Mesendoderm (in vitro differentiated cells): ENCODE data around the gene TPPP.

ENCODE experiments used
- DNase-seq: peaks from one replicate; pipeline ENCODE4 v3.0.0; 2013
- H2AK5ac ChIP-seq: 2 replicates; pipeline ENCODE4 v1.6.1; 2013; ENCODE audit warnings: low read length, inconsistent platforms
- H2BK120ac ChIP-seq: 2 replicates; pipeline ENCODE4 v1.6.1; 2013; ENCODE audit warnings: low read depth, mild to moderate bottlenecking, low read length, moderate library complexity, mixed read lengths
- H2BK15ac ChIP-seq: replicated peaks from 2 replicates; pipeline ENCODE4 v1.6.1; 2013; ENCODE audit warnings: low read depth, mild to moderate bottlenecking, moderate library complexity
- H2BK5ac ChIP-seq: 2 replicates; pipeline ENCODE4 v1.6.1; 2013; ENCODE audit warnings: low read length, inconsistent platforms
- H3K18ac ChIP-seq: 2 replicates; pipeline ENCODE4 v1.6.1; 2013; ENCODE audit warnings: mild to moderate bottlenecking, low read length, mixed read lengths
- H3K23ac ChIP-seq: one replicate; pipeline ENCODE4 v1.6.1; 2013; ENCODE audit warnings: low read length
- H3K27ac ChIP-seq: 2 replicates; pipeline ENCODE4 v1.5.1; 2013; ENCODE audit warnings: low read depth, mild to moderate bottlenecking, inconsistent platforms, low read length, moderate library complexity
- H3K27me3 ChIP-seq: 2 replicates; pipeline ENCODE4 v1.6.1; 2013; ENCODE audit warnings: low read length, control low read depth, mild to moderate bottlenecking, inconsistent platforms; ENCODE audit not compliant: insufficient read depth, poor library complexity
- H3K36me3 ChIP-seq: 2 replicates; pipeline ENCODE4 v1.6.1; 2013; ENCODE audit warnings: low read length, inconsistent platforms; ENCODE audit not compliant: control insufficient read depth, insufficient read depth
- H3K4ac ChIP-seq: one replicate; pipeline ENCODE4 v1.6.1; 2013; ENCODE audit warnings: low read depth, mild to moderate bottlenecking, low read length, moderate library complexity
- H3K4me1 ChIP-seq: 2 replicates; pipeline ENCODE4 v1.6.1; 2013; ENCODE audit warnings: low read depth, low read length, inconsistent platforms; ENCODE audit not compliant: control insufficient read depth
- H3K4me2 ChIP-seq: 2 replicates; pipeline ENCODE4 v1.6.1; 2013; ENCODE audit warnings: low read length
- H3K4me3 ChIP-seq: 2 replicates; pipeline ENCODE4 v1.5.1; 2013; ENCODE audit warnings: mild to moderate bottlenecking, low read length
- H3K56ac ChIP-seq: one replicate; pipeline ENCODE4 v1.6.1; 2013; ENCODE audit warnings: low read length
- H3K79me1 ChIP-seq: 2 replicates; pipeline ENCODE4 v1.6.1; 2013; ENCODE audit warnings: low read length, inconsistent platforms
- H3K79me2 ChIP-seq: 2 replicates; pipeline ENCODE4 v1.6.1; 2013; ENCODE audit warnings: mild to moderate bottlenecking, low read length; ENCODE audit not compliant: control insufficient read depth, insufficient read depth
- H3K9ac ChIP-seq: 2 replicates; pipeline ENCODE4 v1.6.1; 2013; ENCODE audit warnings: low read length, inconsistent platforms
- H4K5ac ChIP-seq: one replicate; pipeline ENCODE4 v1.6.1; 2013; ENCODE audit warnings: low read length
- H4K8ac ChIP-seq: one replicate; pipeline ENCODE4 v1.6.1; 2013; ENCODE audit warnings: low read depth, mild to moderate bottlenecking, control low read depth, low read length, moderate library complexity
- WGBS: extraction: QIAGEN DNeasy Blood & Tissue Kit; methylation state at CpG from one replicate; pipeline ENCODE4 v1.1.7; 2013; ENCODE audit warnings: low lambda C conversion rate, missing lambda C conversion rate; ENCODE audit not compliant: insufficient coverage; ENCODE audit errors: extremely low coverage; 5-methylcytosine and 5-hydroxymethylcytosine counted together

TPPP gene

DNA sequence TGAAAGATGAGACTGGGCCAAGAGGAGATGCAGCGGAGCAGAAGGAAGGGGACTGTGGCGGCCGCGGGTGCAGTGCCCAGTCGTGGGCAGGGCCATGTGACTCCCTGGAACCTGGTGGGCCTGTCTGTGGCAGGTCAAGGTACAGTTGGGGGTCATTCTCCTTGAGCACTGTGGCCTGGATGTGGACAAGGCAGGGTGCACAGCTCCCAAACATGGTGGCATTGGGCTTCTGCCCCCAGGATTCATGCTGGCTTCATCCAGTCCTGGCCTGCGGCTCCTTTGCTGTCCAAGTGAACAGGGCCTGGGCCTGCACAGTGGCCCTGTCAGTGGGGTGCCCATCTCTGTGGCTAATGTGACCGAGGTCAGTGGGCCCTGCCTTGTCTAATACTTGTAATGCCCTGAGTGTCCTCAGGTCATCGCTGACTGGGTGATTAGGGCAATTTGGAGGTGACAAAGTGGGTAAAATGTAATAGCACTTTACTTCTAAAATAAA, 41.1 kb downstream of the TPPP start:
- Histone ChIP-seq H2BK15ac (no peak overlapping the region), H3K4ac (no peak overlapping the region), H2AK5ac (no peak overlapping the region), H3K36me3 (peaks cover 6% of the 10 kb centered on the region), H3K27me3 (no peaks in the 10 kb centered on the region), H3K56ac (no peak overlapping the region), H3K23ac (no peak overlapping the region), H4K5ac (no peak overlapping the region), H3K9ac (no peak overlapping the region), H3K79me1 (no peaks in the 10 kb centered on the region), H2BK5ac (no peak overlapping the region), H3K27ac (no peak overlapping the region), H3K4me2 (no peak overlapping the region), H2BK120ac (no peak overlapping the region), H3K18ac (no peak overlapping the region), H3K79me2 (no peaks in the 10 kb centered on the region), H3K4me1 (no peaks in the 10 kb centered on the region), H4K8ac (no peak overlapping the region), H3K4me3 (no peak overlapping the region)
- DNase-seq, result no peak
- no CpG with 5 or more reads among the region's 8 CpGs for WGBS

DNA sequence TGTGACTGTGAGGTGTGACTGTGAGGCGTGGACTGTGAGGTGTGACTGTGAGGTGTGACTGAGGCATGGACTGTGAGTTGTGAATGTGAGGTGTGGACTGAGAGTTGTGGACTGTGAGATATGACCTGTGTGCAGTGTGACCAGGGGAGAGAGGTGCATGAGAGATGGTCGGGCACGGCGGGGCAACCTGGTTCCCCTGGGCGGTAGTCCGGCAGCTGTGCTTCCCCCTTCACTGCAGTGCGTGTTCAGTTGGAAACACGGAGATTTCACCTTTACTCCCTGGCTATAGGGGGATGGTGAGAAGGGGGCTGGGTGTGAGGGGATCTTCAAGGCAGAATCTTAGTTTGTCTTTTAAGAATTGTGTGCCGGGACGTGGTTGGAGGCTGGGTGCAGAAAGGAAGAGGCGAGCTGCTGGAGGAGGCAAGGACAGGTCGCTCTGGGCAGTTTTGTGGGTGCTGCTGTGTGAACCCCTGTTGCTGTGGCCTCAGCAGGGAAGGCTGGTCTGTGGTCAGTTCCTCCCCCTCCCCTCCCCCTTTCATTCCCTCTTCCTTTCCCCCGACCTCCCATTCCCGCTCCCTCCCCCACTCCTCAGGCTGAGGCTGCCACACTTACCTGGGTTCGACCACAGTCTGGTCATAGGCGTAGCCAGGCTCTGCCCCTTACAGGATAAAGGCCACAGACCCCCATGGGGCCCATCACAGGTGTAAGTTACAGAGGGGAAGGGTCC, 41.7 kb downstream of the TPPP start:
- Histone ChIP-seq H3K9ac (no peak overlapping the region), H3K27me3 (no peaks in the 10 kb centered on the region), H4K8ac (no peak overlapping the region), H3K79me2 (no peaks in the 10 kb centered on the region), H2BK120ac (no peak overlapping the region), H3K36me3 (peaks cover 10% of the 10 kb centered on the region), H2AK5ac (no peak overlapping the region), H3K4ac (no peak overlapping the region), H3K79me1 (peaks cover 2% of the 10 kb centered on the region), H3K4me2 (no peak overlapping the region), H2BK5ac (no peak overlapping the region), H3K4me3 (no peak overlapping the region), H3K18ac (no peak overlapping the region), H2BK15ac (no peak overlapping the region), H3K4me1 (no peaks in the 10 kb centered on the region), H4K5ac (no peak overlapping the region), H3K27ac (no peak overlapping the region), H3K23ac (no peak overlapping the region), H3K56ac (no peak overlapping the region)
- WGBS, result no CpG with 5 or more reads among the region's 16 CpGs
- DNase-seq, result no peak

DNA sequence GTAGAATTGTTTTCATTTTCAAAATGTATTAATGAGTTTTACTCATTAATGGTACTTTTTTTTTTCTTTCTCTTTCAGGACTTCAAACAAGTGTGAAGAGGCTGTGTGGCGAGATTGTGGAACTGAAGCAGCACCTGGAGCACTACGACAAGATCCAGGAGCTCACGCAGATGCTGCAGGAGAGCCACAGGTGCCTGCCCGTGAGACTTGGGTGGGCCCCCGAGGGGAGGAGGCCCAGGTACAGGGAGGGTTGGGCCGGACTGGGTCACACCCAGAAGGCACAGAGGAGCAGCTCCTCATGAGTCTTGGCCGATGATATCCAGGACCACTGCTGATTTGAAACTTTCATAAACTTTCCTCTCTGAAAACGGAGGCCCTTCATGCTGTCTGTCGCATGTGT, 45.4 kb downstream of the TPPP start:
- Histone ChIP-seq H4K5ac (no peak overlapping the region), H3K27me3 (no peaks in the 10 kb centered on the region), H2BK5ac (no peak overlapping the region), H3K56ac (no peak overlapping the region), H3K23ac (no peak overlapping the region), H4K8ac (no peak overlapping the region), H3K9ac (no peak overlapping the region), H3K27ac (no peak overlapping the region), H2BK120ac (no peak overlapping the region), H3K36me3 (peaks cover 19% of the 10 kb centered on the region), H2BK15ac (no peak overlapping the region), H3K4me1 (no peaks in the 10 kb centered on the region), H2AK5ac (no peak overlapping the region), H3K79me1 (peaks cover 2% of the 10 kb centered on the region), H3K4me2 (no peak overlapping the region), H3K18ac (no peak overlapping the region), H3K4me3 (no peak overlapping the region), H3K79me2 (no peaks in the 10 kb centered on the region), H3K4ac (no peak overlapping the region)
- no peak for DNase-seq
- WGBS, result no CpG with 5 or more reads among the region's 9 CpGs

- no peak overlapping the region for H3K56ac ChIP-seq
- no peak overlapping the region for H2BK15ac ChIP-seq
- H3K18ac ChIP-seq, result no peak overlapping the region
- H2BK5ac ChIP-seq, result no peak overlapping the region
- no CpG with 5 or more reads among the region's 4 CpGs for WGBS
- H3K4me2 ChIP-seq, result no peak overlapping the region
- H3K4me3 ChIP-seq, result no peak overlapping the region
- no peak overlapping the region for H3K9ac ChIP-seq
- peaks cover 2% of the 10 kb centered on the region for H3K79me1 ChIP-seq
- H3K4me1 ChIP-seq, result no peaks in the 10 kb centered on the region
- no peak for DNase-seq
- H4K5ac ChIP-seq, result no peak overlapping the region
- H4K8ac ChIP-seq, result no peak overlapping the region
- no peak overlapping the region for H3K23ac ChIP-seq
- peaks cover 19% of the 10 kb centered on the region for H3K36me3 ChIP-seq
- no peak overlapping the region for H3K27ac ChIP-seq
- H3K79me2 ChIP-seq, result no peaks in the 10 kb centered on the region
- H3K4ac ChIP-seq, result no peak overlapping the region
- no peak overlapping the region for H2BK120ac ChIP-seq
- H2AK5ac ChIP-seq, result no peak overlapping the region
- H3K27me3 ChIP-seq, result no peaks in the 10 kb centered on the region
These were observed 45.8 kb downstream of the TPPP start for GRCh38 chr5:647311-647710.

GRCh38 chr5:646396-647201, 46.6 kb downstream of the TPPP start:
- Histone ChIP-seq H3K36me3 (peaks cover 19% of the 10 kb centered on the region), H4K8ac (no peak overlapping the region), H3K9ac (no peak overlapping the region), H3K56ac (no peak overlapping the region), H3K18ac (no peak overlapping the region), H4K5ac (no peak overlapping the region), H3K79me1 (peaks cover 2% of the 10 kb centered on the region), H3K79me2 (no peaks in the 10 kb centered on the region), H3K4me1 (no peaks in the 10 kb centered on the region), H2BK5ac (no peak overlapping the region), H3K4ac (no peak overlapping the region), H3K4me3 (no peak overlapping the region), H2AK5ac (no peak overlapping the region), H3K27ac (no peak overlapping the region), H3K4me2 (no peak overlapping the region), H2BK120ac (no peak overlapping the region), H3K27me3 (no peaks in the 10 kb centered on the region), H3K23ac (no peak overlapping the region), H2BK15ac (no peak overlapping the region)
- no CpG with 5 or more reads among the region's 18 CpGs for WGBS
- no peak for DNase-seq
